H1 (cell line): ENCODE results near the gene NFKBIE.
"Not testable (repeated sequence)": the region's sequence is repeated elsewhere in the genome, so short reads cannot be mapped to it uniquely, and the experiment has no call there.

Experiments
- CHD1 ChIP-seq: IDR thresholded peaks from 2 replicates; pipeline ENCODE4 v1.6.1; 2012; ENCODE audit warnings: low read depth, low read length, improper control_type of control experiment
- CTCF ChIP-seq, 3 experiments: IDR thresholded peaks; 1 replicate in 2 of 3; 2 replicates in 1 of 3; pipeline versions ENCODE4 v1.5.1 to v1.6.1; 2011; ENCODE audit warnings: low read length in 3 of 3, mild to moderate bottlenecking in 3 of 3, inconsistent platforms in 2 of 3, low read depth in 1 of 3, moderate library complexity in 1 of 3; ENCODE audit not compliant: insufficient read depth in 1 of 3; ENCODE audit errors: control extremely low read depth in 1 of 3
- EP300 ChIP-seq, 2 experiments: IDR thresholded peaks; 1 replicate in 1 of 2; 2 replicates in 1 of 2; pipeline ENCODE4 v1.6.1; 2011 to 2012; ENCODE audit warnings: low read depth in 2 of 2, low read length in 2 of 2, mild to moderate bottlenecking in 2 of 2, borderline replicate concordance in 1 of 2, inconsistent platforms in 1 of 2, moderate library complexity in 1 of 2
- HDAC6 ChIP-seq: IDR thresholded peaks from one replicate; pipeline ENCODE4 v1.7.1; 2012; ENCODE audit warnings: low read depth, mild to moderate bottlenecking, inconsistent platforms, low read length, moderate library complexity
- JUN ChIP-seq: IDR thresholded peaks from 2 replicates; pipeline ENCODE4 v1.6.1; 2011; ENCODE audit warnings: low read depth, mild to moderate bottlenecking, improper control_type of control experiment, low read length
- JUND ChIP-seq: IDR thresholded peaks from 2 replicates; pipeline ENCODE4 v1.6.1; 2011; ENCODE audit warnings: mild to moderate bottlenecking, improper control_type of control experiment, low read length
- KDM1A ChIP-seq: fragments of 200-600, 300-600 bp; sonication (generic); IDR thresholded peaks from 2 replicates; pipeline ENCODE4 v1.7.1; 2016; ENCODE audit warnings: mild to moderate bottlenecking, low read length, borderline replicate concordance
- POLR2A ChIP-seq, 2 experiments: IDR thresholded peaks; 1 replicate in 1 of 2; 2 replicates in 1 of 2; pipeline ENCODE4 v1.6.1; 2011; ENCODE audit warnings: low read depth in 2 of 2, low read length in 2 of 2, mild to moderate bottlenecking in 2 of 2; ENCODE audit errors: control extremely low read depth in 1 of 2
- POLR2AphosphoS5 ChIP-seq: IDR thresholded peaks from 2 replicates; pipeline ENCODE4 v1.6.1; 2011; ENCODE audit warnings: low read depth, low read length
- RAD21 ChIP-seq, 2 experiments: IDR thresholded peaks in 1 of 2; conservative IDR thresholded peaks in 1 of 2; 2 replicates each; pipeline ENCODE4 v1.6.1; 2011; ENCODE audit warnings: low read depth in 2 of 2, low read length in 2 of 2, improper control_type of control experiment in 1 of 2, inconsistent platforms in 1 of 2, mild to moderate bottlenecking in 1 of 2, moderate library complexity in 1 of 2
- RNF2 ChIP-seq: fragments of 200-900, 300-1000 bp; sonication (generic); IDR thresholded peaks from 2 replicates; pipeline ENCODE4 v1.7.1; 2016; ENCODE audit warnings: borderline replicate concordance, low read depth, mild to moderate bottlenecking, antibody characterized with exemption, low read length; ENCODE audit not compliant: poor library complexity, severe bottlenecking; ENCODE audit errors: missing control alignments
- SP2 ChIP-seq: IDR thresholded peaks from 2 replicates; pipeline ENCODE4 v1.6.1; 2012; ENCODE audit warnings: mild to moderate bottlenecking, low read length, inconsistent platforms
- TEAD4 ChIP-seq: IDR thresholded peaks from 2 replicates; pipeline ENCODE4 v1.6.1; 2012; ENCODE audit warnings: low read depth, low read length, inconsistent platforms, mixed read lengths

GRCh38 chr6:44314657-44315056 is 49.3 kb upstream of the NFKBIE start:
- TF ChIP-seq CTCF (IDR thresholded peaks at IDR 0.05; ENCODE audit: control extremely low read depth in 1 of 3, insufficient read depth in 1 of 3, low read depth in 1 of 3, low read length in 3 of 3); POLR2A (IDR thresholded peaks at IDR 0.05; ENCODE audit: control extremely low read depth in 1 of 2, low read depth in 2 of 2, low read length in 2 of 2); RNF2; JUND; JUN; SP2; RAD21 (IDR thresholded peaks at IDR 0.05 in 1 of 2, conservative IDR thresholded peaks at IDR 0.05 in 1 of 2; ENCODE audit: low read depth in 2 of 2, low read length in 2 of 2); CHD1; KDM1A; TEAD4; EP300 (IDR thresholded peaks at IDR 0.05; ENCODE audit: borderline replicate concordance in 1 of 2, low read depth in 2 of 2, low read length in 2 of 2); POLR2AphosphoS5; HDAC6: not testable (repeated sequence)
